IMR-90 (cell line): ENCODE results near the gene NPIPB6.

Source experiments
- BHLHE40 ChIP-seq: fragments of 150-350 bp; IDR thresholded peaks from 2 replicates; pipeline ENCODE4 v1.6.1; 2016; ENCODE audit warnings: mild to moderate bottlenecking, low read depth, low read length
- CEBPB ChIP-seq: IDR thresholded peaks from 2 replicates; pipeline ENCODE4 v1.6.1; 2012; ENCODE audit warnings: low read depth, low read length, improper control_type of control experiment
- CTCF ChIP-seq: conservative IDR thresholded peaks from 2 replicates; pipeline ENCODE4 v1.5.1; 2012; ENCODE audit warnings: mild to moderate bottlenecking, low read depth, low read length, improper control_type of control experiment
- POLR2A ChIP-seq: IDR thresholded peaks from 2 replicates; pipeline ENCODE4 v1.6.1; 2012; ENCODE audit warnings: mild to moderate bottlenecking, low read depth, low read length
- RAD21 ChIP-seq: IDR thresholded peaks from 2 replicates; pipeline ENCODE4 v1.6.1; 2012; ENCODE audit warnings: low read length, improper control_type of control experiment
- TF ChIP-seq, protein P1 (sequence below): fragments of 150-350 bp; IDR thresholded peaks from 2 replicates; pipeline ENCODE4 v1.6.1; 2017; ENCODE audit warnings: mild to moderate bottlenecking, antibody characterized with exemption, low read length, low read depth

- no peak for TF ChIP-seq POLR2A
- TF ChIP-seq, protein P1, sequence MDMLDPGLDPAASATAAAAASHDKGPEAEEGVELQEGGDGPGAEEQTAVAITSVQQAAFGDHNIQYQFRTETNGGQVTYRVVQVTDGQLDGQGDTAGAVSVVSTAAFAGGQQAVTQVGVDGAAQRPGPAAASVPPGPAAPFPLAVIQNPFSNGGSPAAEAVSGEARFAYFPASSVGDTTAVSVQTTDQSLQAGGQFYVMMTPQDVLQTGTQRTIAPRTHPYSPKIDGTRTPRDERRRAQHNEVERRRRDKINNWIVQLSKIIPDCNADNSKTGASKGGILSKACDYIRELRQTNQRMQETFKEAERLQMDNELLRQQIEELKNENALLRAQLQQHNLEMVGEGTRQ, result no peak
- no peak for TF ChIP-seq CEBPB
- TF ChIP-seq RAD21, result no peak
- TF ChIP-seq BHLHE40, result no peak
- TF ChIP-seq CTCF, result no peak
Observed at GRCh38 chr16:28298511-28298878, 64.8 kb downstream of the NPIPB6 start.
